ENCODE results near the gene ABCA13. TPM values are rescaled to one million over a fixed set of nuclear protein-coding genes. Genes with fewer than 3 reads are reported as not detected.

The ABCA13 gene
- total and polyA plus RNA-seq, 4 donors, result 1.2 to 23.2 (median 3.5) TPM

DNA sequence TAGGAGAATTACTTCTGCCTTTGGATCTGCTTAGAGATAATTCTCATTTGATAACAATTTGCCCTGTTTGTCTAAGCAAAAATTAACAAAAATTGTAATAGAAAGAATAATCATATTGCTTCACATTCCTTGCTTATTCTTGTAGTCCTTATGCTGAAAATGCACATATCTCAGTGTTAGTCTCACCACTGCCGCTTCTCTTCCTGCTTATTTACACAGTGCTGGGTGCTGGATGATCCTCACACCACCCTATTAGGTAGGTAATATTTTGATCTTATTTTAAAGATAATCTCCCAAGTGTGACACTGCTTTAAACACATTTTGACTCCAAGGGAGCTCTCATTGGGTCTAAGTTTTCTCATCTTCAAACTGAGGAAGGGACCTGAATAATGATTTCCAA is 46.0 kb downstream of the ABCA13 start:
- H3K27me3 ChIP-seq (ENCODE audit: control insufficient read depth in 3 of 3, insufficient read depth in 3 of 3, low read length in 2 of 3), result no peaks in the 10 kb centered on the region
- TF ChIP-seq, protein P1, sequence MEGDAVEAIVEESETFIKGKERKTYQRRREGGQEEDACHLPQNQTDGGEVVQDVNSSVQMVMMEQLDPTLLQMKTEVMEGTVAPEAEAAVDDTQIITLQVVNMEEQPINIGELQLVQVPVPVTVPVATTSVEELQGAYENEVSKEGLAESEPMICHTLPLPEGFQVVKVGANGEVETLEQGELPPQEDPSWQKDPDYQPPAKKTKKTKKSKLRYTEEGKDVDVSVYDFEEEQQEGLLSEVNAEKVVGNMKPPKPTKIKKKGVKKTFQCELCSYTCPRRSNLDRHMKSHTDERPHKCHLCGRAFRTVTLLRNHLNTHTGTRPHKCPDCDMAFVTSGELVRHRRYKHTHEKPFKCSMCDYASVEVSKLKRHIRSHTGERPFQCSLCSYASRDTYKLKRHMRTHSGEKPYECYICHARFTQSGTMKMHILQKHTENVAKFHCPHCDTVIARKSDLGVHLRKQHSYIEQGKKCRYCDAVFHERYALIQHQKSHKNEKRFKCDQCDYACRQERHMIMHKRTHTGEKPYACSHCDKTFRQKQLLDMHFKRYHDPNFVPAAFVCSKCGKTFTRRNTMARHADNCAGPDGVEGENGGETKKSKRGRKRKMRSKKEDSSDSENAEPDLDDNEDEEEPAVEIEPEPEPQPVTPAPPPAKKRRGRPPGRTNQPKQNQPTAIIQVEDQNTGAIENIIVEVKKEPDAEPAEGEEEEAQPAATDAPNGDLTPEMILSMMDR (IDR thresholded peaks at IDR 0.05; ENCODE audit: control extremely low read depth, extremely low read depth), result no peak
- WGBS, 2 donors, result 89 to 100% methylated on average over 1 of the region's 1 CpG
- ATAC-seq (ENCODE audit: insufficient read depth, low FRiP score) (no peak), DNase-seq (no peak)
- no peak overlapping the region for H3K27ac ChIP-seq (ENCODE audit: low read depth in 1 of 2, low read length in 1 of 2)
- no peaks in the 10 kb centered on the region for H3K4me1 ChIP-seq (ENCODE audit: control insufficient read depth in 5 of 5, insufficient read depth in 5 of 5, low read length in 5 of 5)
- H3K9me3 ChIP-seq (ENCODE audit: control insufficient read depth in 4 of 4, insufficient read depth in 3 of 4, low read length in 3 of 4), result no peaks in the 10 kb centered on the region
- no peak overlapping the region for H3K9ac ChIP-seq (ENCODE audit: insufficient read depth in 1 of 2, low read length in 2 of 2)
- H3K4me3 ChIP-seq, result no peak overlapping the region
- no peaks in the 10 kb centered on the region for H3K36me3 ChIP-seq (ENCODE audit: control insufficient read depth in 4 of 4, insufficient read depth in 4 of 4, low read length in 4 of 4)

DNA sequence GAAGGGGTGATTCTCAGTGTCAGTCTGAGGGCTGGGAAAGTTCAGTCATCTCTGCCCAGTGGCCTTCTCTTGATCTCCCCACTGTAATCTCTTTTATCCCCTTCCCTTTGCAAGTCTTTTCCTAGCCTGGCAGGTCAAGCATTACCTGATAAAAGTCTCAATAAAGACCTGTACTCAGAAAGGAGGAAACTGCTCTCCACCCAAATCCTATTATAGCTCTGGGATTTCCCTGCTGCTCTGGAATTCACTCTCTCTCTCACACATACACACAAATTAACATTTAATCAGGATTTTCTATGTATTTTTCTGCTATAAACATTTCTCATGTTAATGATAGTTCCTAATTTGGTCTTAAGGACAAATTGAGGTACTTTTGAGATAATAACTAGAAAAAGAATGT is 46.5 kb downstream of the ABCA13 start:
- Histone ChIP-seq H3K27me3 (ENCODE audit: control insufficient read depth in 3 of 3, insufficient read depth in 3 of 3, low read length in 2 of 3) (no peaks in the 10 kb centered on the region), H3K4me3 (no peak overlapping the region), H3K9me3 (ENCODE audit: control insufficient read depth in 4 of 4, insufficient read depth in 3 of 4, low read length in 3 of 4) (no peaks in the 10 kb centered on the region), H3K27ac (ENCODE audit: low read depth in 1 of 2, low read length in 1 of 2) (no peak overlapping the region), H3K9ac (ENCODE audit: insufficient read depth in 1 of 2, low read length in 2 of 2) (no peak overlapping the region), H3K36me3 (ENCODE audit: control insufficient read depth in 4 of 4, insufficient read depth in 4 of 4, low read length in 4 of 4) (no peaks in the 10 kb centered on the region), H3K4me1 (ENCODE audit: control insufficient read depth in 5 of 5, insufficient read depth in 5 of 5, low read length in 5 of 5) (no peaks in the 10 kb centered on the region)
- TF ChIP-seq, protein P1 (IDR thresholded peaks at IDR 0.05; ENCODE audit: control extremely low read depth, extremely low read depth), result no peak
- DNase-seq, result no peak
- ATAC-seq (ENCODE audit: insufficient read depth, low FRiP score), result no peak

DNA sequence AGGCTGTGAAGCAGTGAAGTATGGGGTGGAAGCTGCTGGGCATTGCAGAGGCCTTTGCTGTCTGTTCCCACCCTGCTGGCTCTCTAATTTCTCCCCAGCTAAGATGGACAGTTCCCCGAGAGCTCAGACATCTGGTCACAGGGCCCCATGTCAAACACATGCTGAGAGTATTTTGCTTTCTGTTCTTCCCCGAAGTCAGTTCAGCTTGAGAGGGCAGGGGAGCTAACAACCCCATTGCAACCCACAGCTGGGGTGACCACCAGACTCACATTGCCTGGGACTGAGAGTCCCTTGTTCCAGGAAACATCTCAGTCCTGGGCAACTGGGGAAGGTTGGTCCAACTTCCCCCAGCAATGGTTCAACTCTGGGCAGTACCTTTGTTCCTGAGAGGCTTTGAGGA is 52.8 kb downstream of the ABCA13 start:
- H3K4me1 ChIP-seq (ENCODE audit: control insufficient read depth in 5 of 5, insufficient read depth in 5 of 5, low read length in 5 of 5), result no peaks in the 10 kb centered on the region
- no peaks in the 10 kb centered on the region for H3K27me3 ChIP-seq (ENCODE audit: control insufficient read depth in 3 of 3, insufficient read depth in 3 of 3, low read length in 2 of 3)
- DNase-seq (no peak), ATAC-seq (ENCODE audit: insufficient read depth, low FRiP score) (no peak)
- 85 to 87% methylated on average over 2 of the region's 2 CpGs for WGBS, 2 donors
- no peak overlapping the region for H3K27ac ChIP-seq (ENCODE audit: low read depth in 1 of 2, low read length in 1 of 2)
- TF ChIP-seq, protein P1 (IDR thresholded peaks at IDR 0.05; ENCODE audit: control extremely low read depth, extremely low read depth), result no peak
- H3K9ac ChIP-seq (ENCODE audit: insufficient read depth in 1 of 2, low read length in 2 of 2), result no peak overlapping the region
- H3K4me3 ChIP-seq, result no peak overlapping the region
- H3K36me3 ChIP-seq (ENCODE audit: control insufficient read depth in 4 of 4, insufficient read depth in 4 of 4, low read length in 4 of 4), result no peaks in the 10 kb centered on the region
- no peaks in the 10 kb centered on the region for H3K9me3 ChIP-seq (ENCODE audit: control insufficient read depth in 4 of 4, insufficient read depth in 3 of 4, low read length in 3 of 4)

DNA sequence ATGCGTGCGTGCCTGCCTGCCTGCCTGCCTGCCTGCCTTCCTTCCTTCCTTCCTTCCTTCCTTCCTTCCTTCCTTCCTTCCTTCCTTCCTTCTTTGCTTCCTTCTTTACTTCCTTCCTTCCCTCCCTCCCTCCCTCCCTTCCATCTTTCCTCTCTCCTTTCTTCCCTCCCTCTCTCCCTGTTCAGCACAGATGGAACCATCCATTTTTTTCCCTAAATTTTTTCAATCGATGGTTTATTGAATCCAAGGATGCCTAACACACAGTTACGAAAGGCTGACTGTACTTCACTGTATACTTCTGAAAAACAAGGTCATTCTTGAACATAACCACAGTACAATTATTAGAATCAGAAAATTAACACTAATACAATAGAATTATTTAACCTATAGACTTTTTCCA is 53.8 kb downstream of the ABCA13 start:
- H3K27me3 ChIP-seq (ENCODE audit: control insufficient read depth in 3 of 3, insufficient read depth in 3 of 3, low read length in 2 of 3), result no peaks in the 10 kb centered on the region
- TF ChIP-seq, protein P1 (IDR thresholded peaks at IDR 0.05; ENCODE audit: control extremely low read depth, extremely low read depth), result no peak
- no peak overlapping the region for H3K9ac ChIP-seq (ENCODE audit: insufficient read depth in 1 of 2, low read length in 2 of 2)
- H3K9me3 ChIP-seq (ENCODE audit: control insufficient read depth in 4 of 4, insufficient read depth in 3 of 4, low read length in 3 of 4), result no peaks in the 10 kb centered on the region
- no peak for ATAC-seq (ENCODE audit: insufficient read depth, low FRiP score)
- no peak overlapping the region for H3K4me3 ChIP-seq
- DNase-seq, result no peak
- no peak overlapping the region for H3K27ac ChIP-seq (ENCODE audit: low read depth in 1 of 2, low read length in 1 of 2)
- no peaks in the 10 kb centered on the region for H3K4me1 ChIP-seq (ENCODE audit: control insufficient read depth in 5 of 5, insufficient read depth in 5 of 5, low read length in 5 of 5)
- H3K36me3 ChIP-seq (ENCODE audit: control insufficient read depth in 4 of 4, insufficient read depth in 4 of 4, low read length in 4 of 4), result no peaks in the 10 kb centered on the region
- WGBS, 2 donors, result 72 to 78% methylated on average over 4 of the region's 4 CpGs

All from lung (tissue), 12 donors.